Parathyroid adenoma (tissue), 2 donors: Measurements from ENCODE around the gene RPS6KA5.

Experiments
- H2AFZ ChIP-seq: fragments of 300-600 bp; sonication (generic); one replicate; pipeline ENCODE4 v1.7.0; 2017; ENCODE audit warnings: antibody characterized with exemption, mild to moderate bottlenecking
- H3K27ac ChIP-seq: fragments of 300-600 bp; sonication (generic); one replicate; pipeline ENCODE4 v1.7.0; 2017
- H3K27me3 ChIP-seq: fragments of 300-600 bp; sonication (generic); one replicate; pipeline ENCODE4 v1.7.0; 2017; ENCODE audit warnings: low read length; ENCODE audit not compliant: control insufficient read depth, insufficient read depth
- H3K36me3 ChIP-seq: fragments of 300-600 bp; sonication (generic); one replicate; pipeline ENCODE4 v1.7.0; 2017; ENCODE audit warnings: low read length; ENCODE audit not compliant: control insufficient read depth, insufficient read depth
- H3K4me1 ChIP-seq: fragments of 300-600 bp; sonication (generic); one replicate; pipeline ENCODE4 v1.7.0; 2017; ENCODE audit warnings: control low read depth
- H3K4me2 ChIP-seq: fragments of 300-600 bp; sonication (generic); one replicate; pipeline ENCODE4 v1.7.0; 2017; ENCODE audit warnings: low read length
- H3K4me3 ChIP-seq: fragments of 300-600 bp; sonication (generic); one replicate; pipeline ENCODE4 v1.7.0; 2017; ENCODE audit warnings: low read depth, low read length
- H3K79me2 ChIP-seq: fragments of 300-600 bp; sonication (generic); one replicate; pipeline ENCODE4 v1.7.0; 2017; ENCODE audit warnings: control low read depth
- H3K9ac ChIP-seq: fragments of 300-600 bp; sonication (generic); one replicate; pipeline ENCODE4 v1.7.0; 2017; ENCODE audit warnings: mild to moderate bottlenecking
- H3K9me3 ChIP-seq: fragments of 300-600 bp; sonication (generic); one replicate; pipeline ENCODE4 v1.7.0; 2017; ENCODE audit warnings: low read length; ENCODE audit not compliant: control insufficient read depth
- CTCF ChIP-seq: fragments of 300-600 bp; sonication (generic); IDR thresholded peaks from one replicate; pipeline ENCODE4 v1.7.0; 2017; ENCODE audit warnings: antibody characterized with exemption, mild to moderate bottlenecking
- donor health status: primary hyperparathyroidism.

Gene RPS6KA5

GRCh38 chr14:91068642-91069041 is 8.2 kb upstream of the RPS6KA5 start:
- H3K27me3 ChIP-seq, result no peaks in the 10 kb centered on the region
- no peak for TF ChIP-seq CTCF
- H3K4me2 ChIP-seq, result no peak overlapping the region
- H3K4me1 ChIP-seq, result no peaks in the 10 kb centered on the region
- H2AFZ ChIP-seq, result no peak overlapping the region
- H3K79me2 ChIP-seq, result no peaks in the 10 kb centered on the region
- H3K9me3 ChIP-seq, result no peaks in the 10 kb centered on the region
- no peak overlapping the region for H3K4me3 ChIP-seq
- no peak overlapping the region for H3K27ac ChIP-seq
- no peak overlapping the region for H3K9ac ChIP-seq
- H3K36me3 ChIP-seq, result no peaks in the 10 kb centered on the region

DNA sequence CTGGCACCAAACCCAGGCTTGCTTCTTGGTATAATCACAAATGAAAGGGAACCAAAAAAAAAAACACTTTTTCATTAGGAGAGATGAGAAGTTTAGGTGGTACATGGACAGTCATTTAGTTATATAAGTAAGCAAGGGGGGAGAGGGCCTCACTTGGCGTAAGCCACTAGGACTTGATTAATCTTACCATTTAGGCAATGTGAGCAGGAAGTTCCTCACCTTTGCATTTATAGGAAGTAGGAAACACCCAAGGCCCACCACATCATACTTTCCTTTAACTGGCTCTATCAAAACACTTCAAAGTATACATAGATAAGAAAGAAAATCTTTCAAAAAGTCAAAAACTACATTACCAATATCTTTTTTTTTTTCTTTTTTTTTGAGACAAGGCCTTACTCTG is 6.7 kb upstream of the RPS6KA5 start:
- no peak overlapping the region for H3K9ac ChIP-seq
- H3K4me2 ChIP-seq, result no peak overlapping the region
- no peak overlapping the region for H2AFZ ChIP-seq
- no peaks in the 10 kb centered on the region for H3K4me1 ChIP-seq
- H3K27me3 ChIP-seq, result no peaks in the 10 kb centered on the region
- no peaks in the 10 kb centered on the region for H3K9me3 ChIP-seq
- no peak overlapping the region for H3K4me3 ChIP-seq
- no peak overlapping the region for H3K27ac ChIP-seq
- H3K79me2 ChIP-seq, result no peaks in the 10 kb centered on the region
- no peak for TF ChIP-seq CTCF
- no peaks in the 10 kb centered on the region for H3K36me3 ChIP-seq

GRCh38 chr14:91065266-91065665 is 4.8 kb upstream of the RPS6KA5 start:
- TF ChIP-seq CTCF, result no peak
- H3K9me3 ChIP-seq, result no peaks in the 10 kb centered on the region
- H2AFZ ChIP-seq, result no peak overlapping the region
- no peak overlapping the region for H3K4me3 ChIP-seq
- no peaks in the 10 kb centered on the region for H3K79me2 ChIP-seq
- H3K9ac ChIP-seq, result no peak overlapping the region
- no peaks in the 10 kb centered on the region for H3K27me3 ChIP-seq
- H3K4me1 ChIP-seq, result no peaks in the 10 kb centered on the region
- no peak overlapping the region for H3K4me2 ChIP-seq
- no peak overlapping the region for H3K27ac ChIP-seq
- H3K36me3 ChIP-seq, result no peaks in the 10 kb centered on the region

DNA sequence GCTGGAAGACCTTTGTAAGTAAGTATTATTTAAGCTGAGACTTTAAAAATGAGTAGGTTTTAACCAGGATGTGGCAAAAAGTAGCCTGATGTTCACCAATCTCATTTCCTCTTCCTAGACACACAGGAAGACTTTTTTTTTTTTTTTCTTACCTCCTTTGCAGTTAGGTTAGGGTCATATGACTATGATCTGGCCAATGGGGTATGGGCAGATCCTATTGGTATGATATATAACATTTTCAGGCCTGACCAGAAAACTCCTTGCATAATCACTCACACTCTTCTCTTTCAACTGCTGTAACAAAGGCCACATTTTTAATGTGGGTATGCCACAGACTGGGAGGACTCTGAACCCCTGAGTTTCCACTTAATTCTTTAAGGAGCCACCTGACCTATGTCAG is 2.7 kb upstream of the RPS6KA5 start:
- no peak overlapping the region for H3K4me3 ChIP-seq

More for the DNA sequence above, 2.7 kb upstream of the RPS6KA5 start:
- H3K36me3 ChIP-seq, result no peaks in the 10 kb centered on the region
- TF ChIP-seq CTCF, result no peak
- H3K27ac ChIP-seq, result no peak overlapping the region
- no peaks in the 10 kb centered on the region for H3K9me3 ChIP-seq
- no peaks in the 10 kb centered on the region for H3K27me3 ChIP-seq
- H3K4me1 ChIP-seq, result peaks cover 4% of the 10 kb centered on the region
- H3K79me2 ChIP-seq, result no peaks in the 10 kb centered on the region
- no peak overlapping the region for H3K4me2 ChIP-seq
- H2AFZ ChIP-seq, result no peak overlapping the region
- H3K9ac ChIP-seq, result no peak overlapping the region
